SK-N-SH (cell line): ENCODE data around the gene ASF1B. TPM values are rescaled to one million over a fixed set of nuclear protein-coding genes. Genes with fewer than 3 reads are reported as not detected.

Experiments
- CTCF ChIA-PET: fragments of 300-600, 350-600 bp; formaldehyde crosslinking; extraction: SDS; loops from one replicate; lab custom pipeline; 2021; lab: Yijun Ruan, JAX
- POLR2A ChIA-PET: fragments of 350-600 bp; sonication (Branson Sonifier 250); formaldehyde crosslinking; extraction: SDS; loops from one replicate; lab custom pipeline; 2020; ENCODE audit warnings: antibody characterized with exemption, inconsistent platforms; lab: Yijun Ruan, JAX
- DNase-seq: peaks from one replicate; pipeline ENCODE4 v3.0.0; 2012
- H2AFZ ChIP-seq: fragments of 200-600 bp; sonication (generic); 2 replicates; pipeline ENCODE4 v1.8.1; 2016; ENCODE audit warnings: antibody characterized with exemption, mild to moderate bottlenecking, low read depth
- H3F3A ChIP-seq: fragments of 200-600 bp; sonication (generic); replicated peaks from 2 replicates; pipeline ENCODE3; 2016; ENCODE audit warnings: antibody characterized with exemption, mild to moderate bottlenecking; ENCODE audit not compliant: insufficient read depth
- H3K27ac ChIP-seq, 2 experiments: fragments of 200-500 bp in 1 of 2; fragments of 200-600 bp in 1 of 2; sonication (Bioruptor generic) in 1 of 2; sonication (generic), shearing (Covaris generic) in 1 of 2; 2 replicates each; pipeline versions ENCODE4 v1.5.1 to v1.6.1; 2014 to 2016; ENCODE audit warnings: low read depth in 2 of 2, inconsistent platforms in 1 of 2, low read length in 1 of 2, mild to moderate bottlenecking in 1 of 2, mixed read lengths in 1 of 2
- H3K27me3 ChIP-seq: fragments of 200-600 bp; sonication (generic), shearing (Covaris generic); 2 replicates; pipeline ENCODE4 v1.6.1; 2016; ENCODE audit warnings: mixed run types; ENCODE audit not compliant: insufficient read depth
- H3K36me3 ChIP-seq, 2 experiments: fragments of 200-500 bp in 1 of 2; fragments of 200-600 bp in 1 of 2; sonication (Bioruptor generic) in 1 of 2; sonication (generic) in 1 of 2; replicated peaks in 1 of 2; 2 replicates each; pipeline versions ENCODE3 to v1.5.1; 2014 to 2016; ENCODE audit warnings: low read length in 1 of 2, mild to moderate bottlenecking in 1 of 2; ENCODE audit not compliant: insufficient read depth in 2 of 2, control insufficient read depth in 1 of 2
- H3K4me1 ChIP-seq, 2 experiments: fragments of 200-500 bp in 1 of 2; fragments of 200-600 bp in 1 of 2; sonication (Bioruptor generic) in 1 of 2; sonication (generic), shearing (Covaris generic) in 1 of 2; 2 replicates each; pipeline versions ENCODE4 v1.5.1 to v1.6.1; 2014 to 2016; ENCODE audit warnings: low read depth in 1 of 2, low read length in 1 of 2, mixed run types in 1 of 2; ENCODE audit not compliant: insufficient read depth in 2 of 2, control insufficient read depth in 1 of 2
- H3K4me2 ChIP-seq: fragments of 200-600 bp; sonication (generic), shearing (Covaris generic); 2 replicates; pipeline ENCODE4 v1.6.1; 2017; ENCODE audit warnings: mixed run types
- H3K4me3 ChIP-seq, 2 experiments: fragments of 200-500 bp in 1 of 2; fragments of 200-600 bp in 1 of 2; sonication (Bioruptor generic) in 1 of 2; sonication (generic), shearing (Covaris generic) in 1 of 2; 2 replicates each; pipeline versions ENCODE4 v1.5.1 to v1.8.1; 2014 to 2016; ENCODE audit warnings: low read depth in 2 of 2, inconsistent platforms in 1 of 2, low read length in 1 of 2, mild to moderate bottlenecking in 1 of 2, mixed read lengths in 1 of 2, moderate library complexity in 1 of 2
- H3K79me2 ChIP-seq: fragments of 200-600 bp; sonication (generic); 2 replicates; pipeline ENCODE4 v1.8.1; 2017; ENCODE audit warnings: mild to moderate bottlenecking; ENCODE audit not compliant: insufficient read depth
- H3K9ac ChIP-seq: fragments of 200-600 bp; sonication (generic); 2 replicates; pipeline ENCODE4 v1.6.1; 2017; ENCODE audit warnings: mixed run types
- H3K9me2 ChIP-seq: fragments of 200-600 bp; sonication (generic); 2 replicates; pipeline ENCODE4 v1.6.1; 2017; ENCODE audit warnings: mixed run types
- H3K9me3 ChIP-seq: fragments of 200-600 bp; sonication (generic); 2 replicates; pipeline ENCODE4 v1.6.1; 2017; ENCODE audit warnings: mixed run types, mild to moderate bottlenecking, moderate library complexity
- H4K20me1 ChIP-seq: fragments of 200-600 bp; sonication (generic); 2 replicates; pipeline ENCODE4 v1.6.1; 2017; ENCODE audit warnings: mild to moderate bottlenecking, mixed run types; ENCODE audit not compliant: insufficient read depth
- CHD2 ChIP-seq: fragments of 150-350 bp; IDR thresholded peaks from 2 replicates; pipeline ENCODE4 v1.6.1; 2018; ENCODE audit warnings: low read length; ENCODE audit not compliant: partially characterized antibody
- ELF1 ChIP-seq: IDR thresholded peaks from 2 replicates; pipeline ENCODE4 v1.4.0; 2012
- FOXM1 ChIP-seq: IDR thresholded peaks from 2 replicates; pipeline ENCODE4 v1.4.0; 2012; ENCODE audit warnings: low read depth, mild to moderate bottlenecking
- GABPA ChIP-seq: IDR thresholded peaks from 2 replicates; pipeline ENCODE4 v1.4.0; 2012; ENCODE audit warnings: low read depth, mild to moderate bottlenecking
- NFIC ChIP-seq: IDR thresholded peaks from 2 replicates; pipeline ENCODE4 v1.4.0; 2012; ENCODE audit warnings: borderline replicate concordance
- NRF1 ChIP-seq: IDR thresholded peaks from 2 replicates; pipeline ENCODE4 v1.6.1; 2012; ENCODE audit warnings: low read depth, mild to moderate bottlenecking, low read length
- POLR2AphosphoS5 ChIP-seq: IDR thresholded peaks from 2 replicates; pipeline ENCODE4 v1.6.1; 2012; ENCODE audit warnings: low read depth, low read length
- RCOR1 ChIP-seq: fragments of 150-350 bp; IDR thresholded peaks from 2 replicates; pipeline ENCODE4 v1.6.1; 2017; ENCODE audit warnings: antibody characterized with exemption, low read length
- RFX5 ChIP-seq: IDR thresholded peaks from 2 replicates; pipeline ENCODE4 v1.6.1; 2012; ENCODE audit warnings: mild to moderate bottlenecking, improper control_type of control experiment, low read length
- SIN3A ChIP-seq: IDR thresholded peaks from 2 replicates; pipeline ENCODE4 v1.6.1; 2012; ENCODE audit warnings: low read depth, mild to moderate bottlenecking, low read length, moderate library complexity, borderline replicate concordance
- TAF1 ChIP-seq: IDR thresholded peaks from 2 replicates; pipeline ENCODE4 v1.6.1; 2012; ENCODE audit warnings: low read depth, mild to moderate bottlenecking, low read length, moderate library complexity, borderline replicate concordance
- TCF12 ChIP-seq: IDR thresholded peaks from 2 replicates; pipeline ENCODE4 v1.4.0; 2012
- YY1 ChIP-seq: IDR thresholded peaks from 2 replicates; pipeline ENCODE4 v1.4.0; 2012; ENCODE audit warnings: low read depth, mild to moderate bottlenecking
- WGBS: methylation state at CpG from one replicate; pipeline ENCODE4 v1.1.6; 2017; ENCODE audit warnings: low lambda C conversion rate; 5-methylcytosine and 5-hydroxymethylcytosine counted together
- polyA plus RNA-seq, 3 experiments: library from polyadenylated mRNA; depleted of rRNA; stranded (reverse); fragments of >200 nt; gene quantifications; 2 replicates each; pipeline ENCODE4 v1.2.3, GENCODE V29; 2012
- TF ChIP-seq, protein P1 (sequence below): IDR thresholded peaks from 2 replicates; pipeline ENCODE4 v1.4.0; 2012; ENCODE audit warnings: low read depth, borderline replicate concordance
- TF ChIP-seq, protein P2 (sequence below): fragments of 150-350 bp; IDR thresholded peaks from 2 replicates; pipeline ENCODE4 v1.6.1; 2017; ENCODE audit warnings: antibody characterized with exemption, low read length, low read depth, borderline replicate concordance
- TF ChIP-seq, protein P3 (sequence below): IDR thresholded peaks from 2 replicates; pipeline ENCODE4 v1.6.1; 2012; ENCODE audit warnings: mild to moderate bottlenecking, low read depth, low read length, moderate library complexity
- TF ChIP-seq, protein P4 (sequence below): fragments of 200-600 bp; sonication (generic); IDR thresholded peaks from 2 replicates; pipeline ENCODE4 v1.6.1; 2017; ENCODE audit warnings: antibody characterized with exemption, mild to moderate bottlenecking, moderate library complexity
- TF ChIP-seq, protein P5 (sequence below): IDR thresholded peaks from 2 replicates; pipeline ENCODE4 v1.4.0; 2012; ENCODE audit warnings: low read depth, borderline replicate concordance
- TF ChIP-seq, protein P6 (sequence below): IDR thresholded peaks from 2 replicates; pipeline ENCODE4; 2012

Gene ASF1B
- polyA plus RNA-seq, 1 of the 3 experiments (the other 2 are of a cell fraction), result 19.0 TPM

DNA sequence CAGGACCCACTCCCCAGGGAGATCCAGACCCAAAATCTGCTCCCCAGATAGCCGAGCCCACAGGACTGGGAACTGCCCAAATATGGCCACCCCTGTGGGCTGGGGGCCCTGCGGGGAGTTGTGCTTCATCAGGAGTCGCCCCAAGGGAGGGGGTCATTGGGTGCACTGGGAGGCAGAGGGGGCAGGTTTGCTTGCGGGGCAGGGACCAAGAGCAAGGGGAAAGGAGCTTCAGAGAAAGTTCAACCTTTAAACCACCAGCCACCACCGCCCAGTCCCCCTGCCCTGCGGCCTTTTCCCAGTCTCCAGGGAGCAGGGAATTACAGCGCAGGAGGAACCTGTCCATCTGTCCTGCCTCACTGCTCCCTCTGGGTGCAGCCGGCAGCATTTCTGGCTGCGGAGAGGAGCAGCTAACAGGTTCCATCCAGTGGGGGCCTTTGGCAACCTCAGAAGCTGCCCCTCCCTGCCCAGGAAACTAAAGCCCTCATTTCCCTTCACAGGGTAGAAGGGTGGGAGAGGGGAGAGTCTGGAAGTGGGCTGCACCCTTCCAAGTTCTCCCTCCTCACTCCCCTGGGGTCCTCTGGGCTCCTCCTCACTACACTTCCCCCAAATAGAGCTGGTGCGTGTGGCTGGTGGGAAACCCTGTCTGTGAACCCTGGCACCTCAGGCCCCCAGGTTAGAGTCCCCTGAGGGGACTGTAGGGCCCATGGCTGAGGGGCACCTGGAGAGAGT, 13.8 kb upstream of the ASF1B start:
- Histone ChIP-seq H3K4me2 (no peak overlapping the region), H3K27ac (peak overlapping the region in 1 of 2 experiments; percentile 39; a peak in 1 of 4 replicates), H3F3A (no peaks in the 10 kb centered on the region), H2AFZ (no peak overlapping the region), H3K4me3 (no peak overlapping the region), H3K79me2 (no peaks in the 10 kb centered on the region), H3K36me3 (peaks cover 0 to 14% of the 10 kb centered on the region in 2 experiments), H4K20me1 (no peaks in the 10 kb centered on the region)
- DNase-seq, result peak; percentile 61
- POLR2A ChIA-PET, result no interaction called here
- TF ChIP-seq ELF1, result no peak
- TF ChIP-seq YY1, result no peak
- TF ChIP-seq, protein P1, sequence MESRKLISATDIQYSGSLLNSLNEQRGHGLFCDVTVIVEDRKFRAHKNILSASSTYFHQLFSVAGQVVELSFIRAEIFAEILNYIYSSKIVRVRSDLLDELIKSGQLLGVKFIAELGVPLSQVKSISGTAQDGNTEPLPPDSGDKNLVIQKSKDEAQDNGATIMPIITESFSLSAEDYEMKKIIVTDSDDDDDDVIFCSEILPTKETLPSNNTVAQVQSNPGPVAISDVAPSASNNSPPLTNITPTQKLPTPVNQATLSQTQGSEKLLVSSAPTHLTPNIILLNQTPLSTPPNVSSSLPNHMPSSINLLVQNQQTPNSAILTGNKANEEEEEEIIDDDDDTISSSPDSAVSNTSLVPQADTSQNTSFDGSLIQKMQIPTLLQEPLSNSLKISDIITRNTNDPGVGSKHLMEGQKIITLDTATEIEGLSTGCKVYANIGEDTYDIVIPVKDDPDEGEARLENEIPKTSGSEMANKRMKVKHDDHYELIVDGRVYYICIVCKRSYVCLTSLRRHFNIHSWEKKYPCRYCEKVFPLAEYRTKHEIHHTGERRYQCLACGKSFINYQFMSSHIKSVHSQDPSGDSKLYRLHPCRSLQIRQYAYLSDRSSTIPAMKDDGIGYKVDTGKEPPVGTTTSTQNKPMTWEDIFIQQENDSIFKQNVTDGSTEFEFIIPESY, result no peak
- TF ChIP-seq POLR2AphosphoS5, result no peak
- TF ChIP-seq GABPA, result no peak
- TF ChIP-seq, protein P2, sequence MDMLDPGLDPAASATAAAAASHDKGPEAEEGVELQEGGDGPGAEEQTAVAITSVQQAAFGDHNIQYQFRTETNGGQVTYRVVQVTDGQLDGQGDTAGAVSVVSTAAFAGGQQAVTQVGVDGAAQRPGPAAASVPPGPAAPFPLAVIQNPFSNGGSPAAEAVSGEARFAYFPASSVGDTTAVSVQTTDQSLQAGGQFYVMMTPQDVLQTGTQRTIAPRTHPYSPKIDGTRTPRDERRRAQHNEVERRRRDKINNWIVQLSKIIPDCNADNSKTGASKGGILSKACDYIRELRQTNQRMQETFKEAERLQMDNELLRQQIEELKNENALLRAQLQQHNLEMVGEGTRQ, result no peak
- TF ChIP-seq, protein P3, sequence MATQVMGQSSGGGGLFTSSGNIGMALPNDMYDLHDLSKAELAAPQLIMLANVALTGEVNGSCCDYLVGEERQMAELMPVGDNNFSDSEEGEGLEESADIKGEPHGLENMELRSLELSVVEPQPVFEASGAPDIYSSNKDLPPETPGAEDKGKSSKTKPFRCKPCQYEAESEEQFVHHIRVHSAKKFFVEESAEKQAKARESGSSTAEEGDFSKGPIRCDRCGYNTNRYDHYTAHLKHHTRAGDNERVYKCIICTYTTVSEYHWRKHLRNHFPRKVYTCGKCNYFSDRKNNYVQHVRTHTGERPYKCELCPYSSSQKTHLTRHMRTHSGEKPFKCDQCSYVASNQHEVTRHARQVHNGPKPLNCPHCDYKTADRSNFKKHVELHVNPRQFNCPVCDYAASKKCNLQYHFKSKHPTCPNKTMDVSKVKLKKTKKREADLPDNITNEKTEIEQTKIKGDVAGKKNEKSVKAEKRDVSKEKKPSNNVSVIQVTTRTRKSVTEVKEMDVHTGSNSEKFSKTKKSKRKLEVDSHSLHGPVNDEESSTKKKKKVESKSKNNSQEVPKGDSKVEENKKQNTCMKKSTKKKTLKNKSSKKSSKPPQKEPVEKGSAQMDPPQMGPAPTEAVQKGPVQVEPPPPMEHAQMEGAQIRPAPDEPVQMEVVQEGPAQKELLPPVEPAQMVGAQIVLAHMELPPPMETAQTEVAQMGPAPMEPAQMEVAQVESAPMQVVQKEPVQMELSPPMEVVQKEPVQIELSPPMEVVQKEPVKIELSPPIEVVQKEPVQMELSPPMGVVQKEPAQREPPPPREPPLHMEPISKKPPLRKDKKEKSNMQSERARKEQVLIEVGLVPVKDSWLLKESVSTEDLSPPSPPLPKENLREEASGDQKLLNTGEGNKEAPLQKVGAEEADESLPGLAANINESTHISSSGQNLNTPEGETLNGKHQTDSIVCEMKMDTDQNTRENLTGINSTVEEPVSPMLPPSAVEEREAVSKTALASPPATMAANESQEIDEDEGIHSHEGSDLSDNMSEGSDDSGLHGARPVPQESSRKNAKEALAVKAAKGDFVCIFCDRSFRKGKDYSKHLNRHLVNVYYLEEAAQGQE, result no peak
- TF ChIP-seq, protein P4, sequence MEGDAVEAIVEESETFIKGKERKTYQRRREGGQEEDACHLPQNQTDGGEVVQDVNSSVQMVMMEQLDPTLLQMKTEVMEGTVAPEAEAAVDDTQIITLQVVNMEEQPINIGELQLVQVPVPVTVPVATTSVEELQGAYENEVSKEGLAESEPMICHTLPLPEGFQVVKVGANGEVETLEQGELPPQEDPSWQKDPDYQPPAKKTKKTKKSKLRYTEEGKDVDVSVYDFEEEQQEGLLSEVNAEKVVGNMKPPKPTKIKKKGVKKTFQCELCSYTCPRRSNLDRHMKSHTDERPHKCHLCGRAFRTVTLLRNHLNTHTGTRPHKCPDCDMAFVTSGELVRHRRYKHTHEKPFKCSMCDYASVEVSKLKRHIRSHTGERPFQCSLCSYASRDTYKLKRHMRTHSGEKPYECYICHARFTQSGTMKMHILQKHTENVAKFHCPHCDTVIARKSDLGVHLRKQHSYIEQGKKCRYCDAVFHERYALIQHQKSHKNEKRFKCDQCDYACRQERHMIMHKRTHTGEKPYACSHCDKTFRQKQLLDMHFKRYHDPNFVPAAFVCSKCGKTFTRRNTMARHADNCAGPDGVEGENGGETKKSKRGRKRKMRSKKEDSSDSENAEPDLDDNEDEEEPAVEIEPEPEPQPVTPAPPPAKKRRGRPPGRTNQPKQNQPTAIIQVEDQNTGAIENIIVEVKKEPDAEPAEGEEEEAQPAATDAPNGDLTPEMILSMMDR, result no peak
- TF ChIP-seq NRF1, result no peak
- TF ChIP-seq, protein P5, sequence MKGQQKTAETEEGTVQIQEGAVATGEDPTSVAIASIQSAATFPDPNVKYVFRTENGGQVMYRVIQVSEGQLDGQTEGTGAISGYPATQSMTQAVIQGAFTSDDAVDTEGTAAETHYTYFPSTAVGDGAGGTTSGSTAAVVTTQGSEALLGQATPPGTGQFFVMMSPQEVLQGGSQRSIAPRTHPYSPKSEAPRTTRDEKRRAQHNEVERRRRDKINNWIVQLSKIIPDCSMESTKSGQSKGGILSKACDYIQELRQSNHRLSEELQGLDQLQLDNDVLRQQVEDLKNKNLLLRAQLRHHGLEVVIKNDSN, result no peak
- TF ChIP-seq SIN3A, result no peak
- no peak for TF ChIP-seq NFIC
- TF ChIP-seq FOXM1, result no peak
- TF ChIP-seq CHD2, result no peak
- TF ChIP-seq RCOR1, result no peak
- no peak for TF ChIP-seq TCF12
- TF ChIP-seq, protein P6, sequence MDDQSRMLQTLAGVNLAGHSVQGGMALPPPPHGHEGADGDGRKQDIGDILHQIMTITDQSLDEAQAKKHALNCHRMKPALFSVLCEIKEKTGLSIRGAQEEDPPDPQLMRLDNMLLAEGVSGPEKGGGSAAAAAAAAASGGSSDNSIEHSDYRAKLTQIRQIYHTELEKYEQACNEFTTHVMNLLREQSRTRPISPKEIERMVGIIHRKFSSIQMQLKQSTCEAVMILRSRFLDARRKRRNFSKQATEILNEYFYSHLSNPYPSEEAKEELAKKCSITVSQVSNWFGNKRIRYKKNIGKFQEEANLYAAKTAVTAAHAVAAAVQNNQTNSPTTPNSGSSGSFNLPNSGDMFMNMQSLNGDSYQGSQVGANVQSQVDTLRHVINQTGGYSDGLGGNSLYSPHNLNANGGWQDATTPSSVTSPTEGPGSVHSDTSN, result no peak
- no peak for TF ChIP-seq RFX5
- no peak for TF ChIP-seq TAF1
- TF ChIP-seq, all 33 proteins: peak for 0
- no peak overlapping the region for H3K9ac ChIP-seq
- H3K9me2 ChIP-seq, result no peaks in the 10 kb centered on the region
- peaks cover 0 to 26% of the 10 kb centered on the region in 2 experiments; a peak in 1 of 4 replicates for H3K4me1 ChIP-seq
- no peaks in the 10 kb centered on the region for H3K9me3 ChIP-seq
- CTCF ChIA-PET, result interaction anchor here (0.6 to 18.9 kb wide), 7 partner anchors 13 to 975 kb away, joined by 3 to 256 read pairs (median 3); partner anchors contain the start of gene ASF1B
- 86% methylated on average over 10 of the region's 10 CpGs for WGBS
- H3K27me3 ChIP-seq, result no peaks in the 10 kb centered on the region
